Measurements from ENCODE around the gene DEPDC1B. TPM values are rescaled to one million over a fixed set of nuclear protein-coding genes. Genes with fewer than 3 reads are reported as not detected.

DEPDC1B gene
- total and polyA plus RNA-seq, 4 donors = 0.17 to 26.3 (median 0.52) TPM

DNA sequence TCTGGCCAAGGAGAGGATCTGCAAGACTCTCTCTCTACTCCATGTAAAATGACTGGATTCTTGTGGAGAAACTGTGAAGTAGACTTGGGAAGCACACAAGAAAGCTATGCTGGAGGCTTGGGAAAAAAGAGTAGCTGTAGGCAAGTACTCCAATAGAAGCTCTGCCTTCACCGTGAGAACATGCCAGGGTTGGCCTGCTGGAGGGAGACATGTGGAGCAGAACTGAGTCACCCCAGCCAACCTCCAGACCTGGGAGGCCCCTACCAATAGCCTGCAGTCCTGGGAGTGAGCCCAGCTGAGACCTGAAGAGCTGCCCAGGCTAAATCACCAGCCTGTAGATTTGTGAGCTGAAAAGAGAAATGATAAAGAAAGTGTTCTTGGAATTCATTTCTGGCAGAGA, 66.6 kb downstream of the DEPDC1B start:
- no peak overlapping the region for H3K27ac ChIP-seq (ENCODE audit: low read depth in 1 of 2, low read length in 2 of 2)
- no peaks in the 10 kb centered on the region for H3K4me1 ChIP-seq (ENCODE audit: control insufficient read depth in 4 of 4, insufficient read depth in 4 of 4, low read length in 3 of 4)
- TF ChIP-seq CTCF (IDR thresholded peaks at IDR 0.05; ENCODE audit: low read depth, low read length, missing input control) (no peak), GABPA (IDR thresholded peaks at IDR 0.05 in 1 of 2, conservative IDR thresholded peaks at IDR 0.05 in 1 of 2) (no peak), HNF4A (conservative IDR thresholded peaks at IDR 0.05) (no peak), SP1 (IDR thresholded peaks at IDR 0.05) (no peak), FOXA2 (IDR thresholded peaks at IDR 0.05) (no peak), JUND (IDR thresholded peaks at IDR 0.05) (no peak)
- TF ChIP-seq, protein P1, sequence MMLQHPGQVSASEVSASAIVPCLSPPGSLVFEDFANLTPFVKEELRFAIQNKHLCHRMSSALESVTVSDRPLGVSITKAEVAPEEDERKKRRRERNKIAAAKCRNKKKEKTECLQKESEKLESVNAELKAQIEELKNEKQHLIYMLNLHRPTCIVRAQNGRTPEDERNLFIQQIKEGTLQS (IDR thresholded peaks at IDR 0.05) = no peak
- TF ChIP-seq, protein P2, sequence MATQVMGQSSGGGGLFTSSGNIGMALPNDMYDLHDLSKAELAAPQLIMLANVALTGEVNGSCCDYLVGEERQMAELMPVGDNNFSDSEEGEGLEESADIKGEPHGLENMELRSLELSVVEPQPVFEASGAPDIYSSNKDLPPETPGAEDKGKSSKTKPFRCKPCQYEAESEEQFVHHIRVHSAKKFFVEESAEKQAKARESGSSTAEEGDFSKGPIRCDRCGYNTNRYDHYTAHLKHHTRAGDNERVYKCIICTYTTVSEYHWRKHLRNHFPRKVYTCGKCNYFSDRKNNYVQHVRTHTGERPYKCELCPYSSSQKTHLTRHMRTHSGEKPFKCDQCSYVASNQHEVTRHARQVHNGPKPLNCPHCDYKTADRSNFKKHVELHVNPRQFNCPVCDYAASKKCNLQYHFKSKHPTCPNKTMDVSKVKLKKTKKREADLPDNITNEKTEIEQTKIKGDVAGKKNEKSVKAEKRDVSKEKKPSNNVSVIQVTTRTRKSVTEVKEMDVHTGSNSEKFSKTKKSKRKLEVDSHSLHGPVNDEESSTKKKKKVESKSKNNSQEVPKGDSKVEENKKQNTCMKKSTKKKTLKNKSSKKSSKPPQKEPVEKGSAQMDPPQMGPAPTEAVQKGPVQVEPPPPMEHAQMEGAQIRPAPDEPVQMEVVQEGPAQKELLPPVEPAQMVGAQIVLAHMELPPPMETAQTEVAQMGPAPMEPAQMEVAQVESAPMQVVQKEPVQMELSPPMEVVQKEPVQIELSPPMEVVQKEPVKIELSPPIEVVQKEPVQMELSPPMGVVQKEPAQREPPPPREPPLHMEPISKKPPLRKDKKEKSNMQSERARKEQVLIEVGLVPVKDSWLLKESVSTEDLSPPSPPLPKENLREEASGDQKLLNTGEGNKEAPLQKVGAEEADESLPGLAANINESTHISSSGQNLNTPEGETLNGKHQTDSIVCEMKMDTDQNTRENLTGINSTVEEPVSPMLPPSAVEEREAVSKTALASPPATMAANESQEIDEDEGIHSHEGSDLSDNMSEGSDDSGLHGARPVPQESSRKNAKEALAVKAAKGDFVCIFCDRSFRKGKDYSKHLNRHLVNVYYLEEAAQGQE (IDR thresholded peaks at IDR 0.05) = no peak
- no peaks in the 10 kb centered on the region for H3K27me3 ChIP-seq (ENCODE audit: control insufficient read depth in 4 of 4, insufficient read depth in 4 of 4, low read length in 3 of 4)
- H3K9me3 ChIP-seq (ENCODE audit: control insufficient read depth in 4 of 4, low read length in 3 of 4) = peaks cover 0 to 3% (median 0%) of the 10 kb centered on the region in 4 donors
- 81% methylated on average over 1 of the region's 1 CpG for WGBS
- H3K36me3 ChIP-seq (ENCODE audit: control insufficient read depth in 4 of 4, insufficient read depth in 3 of 4, low read depth in 1 of 4, low read length in 3 of 4) = no peaks in the 10 kb centered on the region
- DNase-seq (ENCODE audit: low spot score) = no peak
- no peak overlapping the region for H3K4me3 ChIP-seq (ENCODE audit: low read depth in 1 of 3, low read length in 3 of 3)
- no peak overlapping the region for H3K9ac ChIP-seq (ENCODE audit: low read depth in 1 of 2, low read length in 2 of 2)

DNA sequence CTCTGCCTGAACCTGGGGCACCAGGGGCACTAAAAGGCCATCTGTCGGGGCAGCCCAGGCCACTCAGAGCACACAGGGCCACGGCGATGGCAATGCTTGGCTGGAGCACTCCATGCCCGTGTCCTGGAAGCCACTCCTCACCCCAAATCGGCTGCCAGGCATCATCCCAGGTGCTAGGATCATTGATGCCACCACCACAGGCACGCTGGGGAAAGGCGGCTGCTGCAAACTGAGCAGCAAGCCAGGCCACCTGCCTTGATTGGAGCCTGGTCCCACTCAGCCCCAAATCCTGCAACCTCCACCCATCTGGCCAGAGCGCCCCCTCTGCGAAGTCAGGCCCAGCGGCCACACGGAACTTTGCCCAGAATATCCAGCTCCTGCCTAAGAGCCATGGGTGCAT, 67.8 kb downstream of the DEPDC1B start:
- 98% methylated on average over 11 of the region's 11 CpGs for WGBS
- no peaks in the 10 kb centered on the region for H3K4me1 ChIP-seq (ENCODE audit: control insufficient read depth in 4 of 4, insufficient read depth in 4 of 4, low read length in 3 of 4)
- DNase-seq (ENCODE audit: low spot score) = no peak

More for the DNA sequence above, 67.8 kb downstream of the DEPDC1B start:
- Histone ChIP-seq H3K27me3 (ENCODE audit: control insufficient read depth in 4 of 4, insufficient read depth in 4 of 4, low read length in 3 of 4) (no peaks in the 10 kb centered on the region), H3K9me3 (ENCODE audit: control insufficient read depth in 4 of 4, low read length in 3 of 4) (peaks cover 0 to 3% (median 0%) of the 10 kb centered on the region in 4 donors), H3K27ac (ENCODE audit: low read depth in 1 of 2, low read length in 2 of 2) (no peak overlapping the region), H3K9ac (ENCODE audit: low read depth in 1 of 2, low read length in 2 of 2) (no peak overlapping the region), H3K36me3 (ENCODE audit: control insufficient read depth in 4 of 4, insufficient read depth in 3 of 4, low read depth in 1 of 4, low read length in 3 of 4) (no peaks in the 10 kb centered on the region), H3K4me3 (ENCODE audit: low read depth in 1 of 3, low read length in 3 of 3) (no peak overlapping the region)
- TF ChIP-seq, protein P2 (IDR thresholded peaks at IDR 0.05) = no peak
- no peak for TF ChIP-seq CTCF (IDR thresholded peaks at IDR 0.05; ENCODE audit: low read depth, low read length, missing input control)
- no peak for TF ChIP-seq RAD21 (IDR thresholded peaks at IDR 0.05)
- TF ChIP-seq MAX (IDR thresholded peaks at IDR 0.05) = no peak
- TF ChIP-seq, protein P1 (IDR thresholded peaks at IDR 0.05) = no peak
- no peak for TF ChIP-seq FOXA1 (IDR thresholded peaks at IDR 0.05)
- TF ChIP-seq HNF4G (IDR thresholded peaks at IDR 0.05) = no peak
- TF ChIP-seq YY1 (IDR thresholded peaks at IDR 0.05) = no peak
- no peak for TF ChIP-seq SP1 (IDR thresholded peaks at IDR 0.05)
- no peak for TF ChIP-seq JUND (IDR thresholded peaks at IDR 0.05)
- TF ChIP-seq RXRA (IDR thresholded peaks at IDR 0.05) = no peak
- no peak for TF ChIP-seq EGR1 (IDR thresholded peaks at IDR 0.05; ENCODE audit: low read depth in 2 of 2)
- no peak for TF ChIP-seq GABPA (IDR thresholded peaks at IDR 0.05 in 1 of 2, conservative IDR thresholded peaks at IDR 0.05 in 1 of 2)
- no peak for TF ChIP-seq NR2F2 (IDR thresholded peaks at IDR 0.05)
